ENCODE measurements around the gene CHST6.

The CHST6 gene

GRCh38 chr16:75486014-75486675, 9.1 kb downstream of the CHST6 start:
- Histone ChIP-seq H4K8ac (ENCODE audit: low read depth, low read length) (no peak overlapping the region), H2BK5ac (ENCODE audit: low read length) (no peak overlapping the region), H3K79me1 (ENCODE audit: low read length) (no peaks in the 10 kb centered on the region), H4K5ac (ENCODE audit: low read length) (no peak overlapping the region), H2BK15ac (replicated peaks; ENCODE audit: low read depth) (no peak overlapping the region), H3K27me3 (ENCODE audit: insufficient read depth, low read length, poor library complexity) (no peaks in the 10 kb centered on the region), H3K56ac (ENCODE audit: low read length) (no peak overlapping the region), H3K4me3 (ENCODE audit: low read length) (no peak overlapping the region), H2AK5ac (ENCODE audit: low read length) (no peak overlapping the region), H3K4me1 (ENCODE audit: control insufficient read depth, low read depth, low read length) (no peaks in the 10 kb centered on the region), H3K9ac (ENCODE audit: low read length) (no peak overlapping the region), H3K4me2 (ENCODE audit: low read length) (no peak overlapping the region), H3K27ac (ENCODE audit: low read depth, low read length) (no peak overlapping the region), H3K18ac (ENCODE audit: low read length) (no peak overlapping the region), H3K23ac (ENCODE audit: low read length) (no peak overlapping the region), H3K79me2 (ENCODE audit: control insufficient read depth, insufficient read depth, low read length) (no peaks in the 10 kb centered on the region), H3K36me3 (ENCODE audit: control insufficient read depth, insufficient read depth, low read length) (no peaks in the 10 kb centered on the region), H2BK120ac (ENCODE audit: low read depth, low read length) (no peak overlapping the region), H3K4ac (ENCODE audit: low read depth, low read length) (no peak overlapping the region)
- DNase-seq = no peak
- no CpG with 5 or more reads among the region's 9 CpGs for WGBS (ENCODE audit: extremely low coverage, insufficient coverage, low lambda C conversion rate)

DNA sequence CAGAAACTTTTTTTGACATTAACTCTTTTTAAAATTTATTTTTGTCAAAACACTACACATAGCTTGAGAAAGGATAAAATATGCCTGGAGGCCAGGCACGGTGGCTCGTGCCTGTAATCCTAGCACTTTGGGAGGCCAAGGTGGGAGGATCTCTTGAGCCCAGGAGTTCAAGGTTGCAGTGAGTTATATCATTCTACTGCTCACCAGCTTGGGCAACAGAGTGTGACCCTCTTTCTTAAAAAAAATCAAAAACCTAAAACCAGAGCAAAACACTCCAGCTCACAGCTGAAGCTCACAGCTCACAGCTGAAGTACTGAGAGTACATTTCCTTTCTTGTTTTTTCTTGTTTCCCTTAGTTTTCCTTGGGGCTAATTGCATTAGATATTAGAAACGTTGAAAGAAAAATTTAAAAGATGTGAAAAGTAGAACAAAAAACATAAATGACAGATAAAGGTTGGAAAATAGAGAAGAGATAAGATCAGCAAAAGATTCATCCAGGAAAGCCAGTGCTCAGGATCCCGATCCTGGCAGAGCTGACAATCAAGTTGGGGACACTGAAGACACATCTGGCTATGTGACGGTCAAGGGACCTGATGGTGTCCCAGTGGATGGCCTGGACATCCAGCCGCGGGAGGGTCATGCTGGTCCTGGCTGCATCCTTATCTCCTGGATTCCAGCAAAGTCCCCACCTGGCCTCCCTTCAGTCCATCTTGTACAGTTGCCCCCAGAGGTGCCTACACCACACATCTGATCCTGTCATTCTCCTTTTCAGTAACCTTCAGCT, 9.8 kb downstream of the CHST6 start:
- H3K56ac ChIP-seq (ENCODE audit: low read length) = no peak overlapping the region
- no peak overlapping the region for H3K27ac ChIP-seq (ENCODE audit: low read depth, low read length)
- no peak overlapping the region for H2AK5ac ChIP-seq (ENCODE audit: low read length)
- H3K18ac ChIP-seq (ENCODE audit: low read length) = no peak overlapping the region
- H3K79me2 ChIP-seq (ENCODE audit: control insufficient read depth, insufficient read depth, low read length) = no peaks in the 10 kb centered on the region
- H2BK120ac ChIP-seq (ENCODE audit: low read depth, low read length) = no peak overlapping the region
- H2BK15ac ChIP-seq (replicated peaks; ENCODE audit: low read depth) = no peak overlapping the region
- H3K4me1 ChIP-seq (ENCODE audit: control insufficient read depth, low read depth, low read length) = no peaks in the 10 kb centered on the region
- no peak overlapping the region for H2BK5ac ChIP-seq (ENCODE audit: low read length)
- H3K4me3 ChIP-seq (ENCODE audit: low read length) = no peak overlapping the region
- H4K5ac ChIP-seq (ENCODE audit: low read length) = no peak overlapping the region
- H3K36me3 ChIP-seq (ENCODE audit: control insufficient read depth, insufficient read depth, low read length) = no peaks in the 10 kb centered on the region
- no peak overlapping the region for H3K4me2 ChIP-seq (ENCODE audit: low read length)
- no peak overlapping the region for H3K4ac ChIP-seq (ENCODE audit: low read depth, low read length)
- no peak overlapping the region for H4K8ac ChIP-seq (ENCODE audit: low read depth, low read length)
- DNase-seq = no peak
- WGBS (ENCODE audit: extremely low coverage, insufficient coverage, low lambda C conversion rate) = no CpG with 5 or more reads among the region's 7 CpGs
- H3K9ac ChIP-seq (ENCODE audit: low read length) = no peak overlapping the region
- H3K27me3 ChIP-seq (ENCODE audit: insufficient read depth, low read length, poor library complexity) = no peaks in the 10 kb centered on the region
- H3K79me1 ChIP-seq (ENCODE audit: low read length) = no peaks in the 10 kb centered on the region
- H3K23ac ChIP-seq (ENCODE audit: low read length) = no peak overlapping the region

DNA sequence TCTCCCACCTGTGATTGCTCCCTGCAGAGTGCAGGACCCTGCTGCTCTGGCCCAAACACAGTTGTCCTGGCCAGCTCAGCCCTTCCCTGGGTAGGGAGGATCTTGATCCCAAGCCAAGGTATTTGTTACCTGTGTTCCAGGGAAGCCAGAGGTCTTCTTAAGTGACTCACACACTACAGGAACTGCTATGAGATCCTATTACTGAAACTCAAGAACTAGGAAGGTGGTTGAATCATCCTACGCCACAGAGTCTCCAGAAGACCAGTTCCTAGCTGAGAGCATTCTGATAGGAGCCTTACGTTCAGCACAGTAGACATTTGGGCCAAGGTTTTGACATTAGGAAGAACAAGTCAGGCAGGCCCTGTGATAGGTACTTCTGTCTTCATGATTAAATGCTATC, 12.0 kb downstream of the CHST6 start:
- H3K9ac ChIP-seq (ENCODE audit: low read length) = no peak overlapping the region
- H2AK5ac ChIP-seq (ENCODE audit: low read length) = no peak overlapping the region
- no peak overlapping the region for H4K5ac ChIP-seq (ENCODE audit: low read length)
- no peak overlapping the region for H4K8ac ChIP-seq (ENCODE audit: low read depth, low read length)
- H3K56ac ChIP-seq (ENCODE audit: low read length) = no peak overlapping the region
- H3K4ac ChIP-seq (ENCODE audit: low read depth, low read length) = no peak overlapping the region
- no CpG with 5 or more reads among the region's 2 CpGs for WGBS (ENCODE audit: extremely low coverage, insufficient coverage, low lambda C conversion rate)
- no peaks in the 10 kb centered on the region for H3K4me1 ChIP-seq (ENCODE audit: control insufficient read depth, low read depth, low read length)
- no peak overlapping the region for H3K27ac ChIP-seq (ENCODE audit: low read depth, low read length)
- no peak overlapping the region for H3K4me2 ChIP-seq (ENCODE audit: low read length)
- no peak overlapping the region for H3K23ac ChIP-seq (ENCODE audit: low read length)
- H2BK120ac ChIP-seq (ENCODE audit: low read depth, low read length) = no peak overlapping the region
- no peak overlapping the region for H2BK15ac ChIP-seq (replicated peaks; ENCODE audit: low read depth)
- no peaks in the 10 kb centered on the region for H3K36me3 ChIP-seq (ENCODE audit: control insufficient read depth, insufficient read depth, low read length)
- no peaks in the 10 kb centered on the region for H3K27me3 ChIP-seq (ENCODE audit: insufficient read depth, low read length, poor library complexity)
- no peak overlapping the region for H3K18ac ChIP-seq (ENCODE audit: low read length)
- H3K4me3 ChIP-seq (ENCODE audit: low read length) = no peak overlapping the region
- DNase-seq = no peak
- H2BK5ac ChIP-seq (ENCODE audit: low read length) = no peak overlapping the region
- no peaks in the 10 kb centered on the region for H3K79me2 ChIP-seq (ENCODE audit: control insufficient read depth, insufficient read depth, low read length)
- H3K79me1 ChIP-seq (ENCODE audit: low read length) = no peaks in the 10 kb centered on the region

DNA sequence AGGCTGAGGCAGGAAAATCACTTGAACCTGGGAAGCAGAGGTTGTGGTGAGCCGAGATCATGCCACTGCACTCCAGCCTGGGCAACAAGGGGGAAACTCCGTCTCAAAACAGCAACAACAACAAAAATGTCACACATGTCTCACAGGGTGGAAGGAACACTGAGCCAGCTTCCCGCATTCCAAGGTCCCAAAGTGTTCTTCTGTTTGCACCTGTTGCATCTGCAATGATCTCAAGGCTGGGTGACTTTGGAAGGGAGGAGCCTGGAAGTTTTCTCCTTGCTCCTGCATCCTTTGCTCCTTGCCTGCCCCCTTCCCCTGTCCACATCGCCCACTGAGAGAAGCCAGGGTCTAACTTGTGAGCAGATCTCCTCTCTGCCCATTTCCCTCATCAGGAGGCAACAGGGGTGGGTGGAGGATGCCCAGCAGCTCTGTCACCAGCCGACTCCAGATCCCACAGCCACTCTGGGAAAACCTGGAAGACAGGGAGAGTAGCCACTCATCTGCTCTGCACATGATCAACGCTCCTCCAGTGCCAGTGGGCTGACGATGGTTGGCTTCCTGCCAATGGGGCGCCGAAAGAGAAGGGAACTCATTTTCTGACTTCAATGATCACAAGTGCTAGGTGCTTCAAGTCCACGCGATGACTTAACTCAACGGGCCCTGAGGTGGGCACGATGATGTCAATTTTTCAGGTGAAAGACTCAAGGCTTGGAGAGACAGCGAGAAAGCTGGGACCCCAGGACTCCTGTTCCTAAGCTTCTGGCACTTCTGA, 12.6 kb downstream of the CHST6 start:
- H3K23ac ChIP-seq (ENCODE audit: low read length) = no peak overlapping the region
- no peak overlapping the region for H2AK5ac ChIP-seq (ENCODE audit: low read length)
- H3K9ac ChIP-seq (ENCODE audit: low read length) = no peak overlapping the region
- DNase-seq = no peak
- H2BK15ac ChIP-seq (replicated peaks; ENCODE audit: low read depth) = no peak overlapping the region
- H3K56ac ChIP-seq (ENCODE audit: low read length) = no peak overlapping the region
- no peak overlapping the region for H2BK120ac ChIP-seq (ENCODE audit: low read depth, low read length)
- H3K79me1 ChIP-seq (ENCODE audit: low read length) = no peaks in the 10 kb centered on the region
- H3K4me1 ChIP-seq (ENCODE audit: control insufficient read depth, low read depth, low read length) = no peaks in the 10 kb centered on the region
- no peaks in the 10 kb centered on the region for H3K27me3 ChIP-seq (ENCODE audit: insufficient read depth, low read length, poor library complexity)
- no peak overlapping the region for H2BK5ac ChIP-seq (ENCODE audit: low read length)
- no peak overlapping the region for H3K18ac ChIP-seq (ENCODE audit: low read length)
- H3K4me3 ChIP-seq (ENCODE audit: low read length) = no peak overlapping the region
- H4K5ac ChIP-seq (ENCODE audit: low read length) = no peak overlapping the region
- no peak overlapping the region for H3K4me2 ChIP-seq (ENCODE audit: low read length)
- no peak overlapping the region for H3K27ac ChIP-seq (ENCODE audit: low read depth, low read length)
- H3K36me3 ChIP-seq (ENCODE audit: control insufficient read depth, insufficient read depth, low read length) = no peaks in the 10 kb centered on the region
- H4K8ac ChIP-seq (ENCODE audit: low read depth, low read length) = no peak overlapping the region
- no CpG with 5 or more reads among the region's 14 CpGs for WGBS (ENCODE audit: extremely low coverage, insufficient coverage, low lambda C conversion rate)
- no peaks in the 10 kb centered on the region for H3K79me2 ChIP-seq (ENCODE audit: control insufficient read depth, insufficient read depth, low read length)
- H3K4ac ChIP-seq (ENCODE audit: low read depth, low read length) = no peak overlapping the region

DNA sequence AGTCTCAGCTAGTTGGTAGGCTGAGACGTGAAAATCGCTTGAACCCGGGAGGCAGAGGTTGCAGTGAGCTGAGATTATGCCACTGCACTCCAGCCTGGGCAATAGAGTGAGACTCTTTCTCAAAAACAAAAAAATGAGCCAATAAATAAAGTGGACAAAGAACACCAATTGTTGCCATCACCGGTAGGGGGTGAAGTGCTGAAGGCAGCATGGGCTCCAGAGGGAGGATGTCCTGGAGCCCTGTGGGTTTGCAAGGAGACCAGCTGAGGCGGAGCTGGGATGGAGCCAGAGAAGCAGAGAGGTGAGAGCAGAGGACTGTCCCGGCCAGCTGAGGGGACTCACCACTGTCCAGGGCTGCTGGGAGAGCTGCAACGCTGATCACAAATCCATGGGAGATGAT, 13.8 kb downstream of the CHST6 start:
- no CpG with 5 or more reads among the region's 7 CpGs for WGBS (ENCODE audit: extremely low coverage, insufficient coverage, low lambda C conversion rate)
- no peak overlapping the region for H3K9ac ChIP-seq (ENCODE audit: low read length)
- H3K79me2 ChIP-seq (ENCODE audit: control insufficient read depth, insufficient read depth, low read length) = no peaks in the 10 kb centered on the region
- no peak overlapping the region for H2BK120ac ChIP-seq (ENCODE audit: low read depth, low read length)
- no peak for DNase-seq
- H3K4me1 ChIP-seq (ENCODE audit: control insufficient read depth, low read depth, low read length) = no peaks in the 10 kb centered on the region
- no peak overlapping the region for H3K4me3 ChIP-seq (ENCODE audit: low read length)
- no peak overlapping the region for H3K4ac ChIP-seq (ENCODE audit: low read depth, low read length)
- no peak overlapping the region for H2AK5ac ChIP-seq (ENCODE audit: low read length)
- no peak overlapping the region for H4K5ac ChIP-seq (ENCODE audit: low read length)
- H3K27ac ChIP-seq (ENCODE audit: low read depth, low read length) = no peak overlapping the region
- no peak overlapping the region for H2BK15ac ChIP-seq (replicated peaks; ENCODE audit: low read depth)
- H3K18ac ChIP-seq (ENCODE audit: low read length) = no peak overlapping the region
- no peak overlapping the region for H2BK5ac ChIP-seq (ENCODE audit: low read length)
- H3K23ac ChIP-seq (ENCODE audit: low read length) = no peak overlapping the region
- H3K36me3 ChIP-seq (ENCODE audit: control insufficient read depth, insufficient read depth, low read length) = peaks cover 2% of the 10 kb centered on the region
- H4K8ac ChIP-seq (ENCODE audit: low read depth, low read length) = no peak overlapping the region
- no peak overlapping the region for H3K4me2 ChIP-seq (ENCODE audit: low read length)
- no peak overlapping the region for H3K56ac ChIP-seq (ENCODE audit: low read length)
- no peaks in the 10 kb centered on the region for H3K79me1 ChIP-seq (ENCODE audit: low read length)
- no peaks in the 10 kb centered on the region for H3K27me3 ChIP-seq (ENCODE audit: insufficient read depth, low read length, poor library complexity)

Measured in mesendoderm (in vitro differentiated cells).